Measurements from ENCODE around the gene KCNK7.

The KCNK7 gene

DNA sequence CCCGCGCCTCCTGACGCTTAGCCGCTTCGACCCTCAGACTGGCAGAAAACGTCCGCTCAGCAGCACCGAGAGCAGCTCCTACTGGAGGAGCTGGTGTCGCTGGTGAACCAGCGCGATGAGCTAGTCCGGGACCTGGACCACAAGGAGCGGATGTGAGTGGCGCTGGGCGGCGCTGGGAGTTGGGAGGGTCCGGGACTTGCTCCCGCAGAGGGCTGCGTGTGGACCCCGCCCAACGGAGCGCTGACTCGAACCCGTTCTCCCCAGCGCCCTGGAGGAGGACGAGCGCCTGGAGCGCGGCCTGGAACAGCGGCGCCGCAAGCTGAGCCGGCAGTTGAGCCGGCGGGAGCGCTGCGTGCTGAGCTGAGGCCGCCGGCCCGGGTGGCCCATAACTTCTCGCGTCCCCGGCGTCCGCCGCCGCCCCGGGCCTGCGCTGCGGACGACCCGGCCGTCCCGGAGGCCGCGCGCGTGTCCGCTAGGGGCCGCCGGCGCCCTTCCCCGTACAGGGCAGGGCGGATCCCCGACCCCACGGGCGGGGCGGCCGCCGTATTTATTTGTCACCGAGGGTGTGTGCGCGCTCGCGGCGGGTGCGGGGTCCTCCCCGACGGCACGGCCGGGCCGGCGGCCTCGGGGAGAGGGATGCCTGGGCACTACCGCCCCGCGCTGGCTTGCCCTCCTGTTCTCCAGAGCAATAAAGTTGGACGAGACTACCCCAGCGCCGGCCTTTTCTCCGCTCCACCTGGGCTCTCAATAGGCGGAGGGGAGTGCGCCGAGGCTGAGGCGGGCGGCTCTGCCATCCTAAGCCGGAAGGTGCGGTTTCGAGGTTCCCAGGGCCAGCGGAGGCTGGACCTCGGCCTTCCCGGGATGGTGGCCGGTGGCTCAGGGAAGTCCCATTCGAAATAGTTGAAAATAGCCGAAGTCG lies 3.4 kb downstream of the KCNK7 start:
- TF ChIP-seq ZNF70 (CRISPR knock-in tag; IDR thresholded peaks at IDR 0.05) (no peak), RARB (CRISPR knock-in tag; IDR thresholded peaks at IDR 0.05) (no peak), ZNF565 (CRISPR knock-in tag; conservative IDR thresholded peaks at IDR 0.05; ENCODE audit: low read depth) (no peak), CSDC2 (CRISPR knock-in tag; IDR thresholded peaks at IDR 0.05) (no peak), GLIS3 (CRISPR knock-in tag; IDR thresholded peaks at IDR 0.05) (no peak), ZNF8 (CRISPR knock-in tag; IDR thresholded peaks at IDR 0.05) (no peak), ESRRG (CRISPR knock-in tag; IDR thresholded peaks at IDR 0.05) (no peak), PATZ1 (CRISPR knock-in tag; IDR thresholded peaks at IDR 0.05; ENCODE audit: borderline replicate concordance) (no peak), ZFP30 (CRISPR knock-in tag; IDR thresholded peaks at IDR 0.05) (no peak), SNAI2 (CRISPR knock-in tag; IDR thresholded peaks at IDR 0.05) (no peak), ISL1 (CRISPR knock-in tag; IDR thresholded peaks at IDR 0.05) (no peak), TCF4 (CRISPR knock-in tag; IDR thresholded peaks at IDR 0.05; ENCODE audit: borderline replicate concordance) (no peak), CSRNP3 (CRISPR knock-in tag; IDR thresholded peaks at IDR 0.05) (no peak), ARNTL (CRISPR knock-in tag; IDR thresholded peaks at IDR 0.05; ENCODE audit: borderline replicate concordance, low read depth) (no peak)
- TF ChIP-seq, protein P1, sequence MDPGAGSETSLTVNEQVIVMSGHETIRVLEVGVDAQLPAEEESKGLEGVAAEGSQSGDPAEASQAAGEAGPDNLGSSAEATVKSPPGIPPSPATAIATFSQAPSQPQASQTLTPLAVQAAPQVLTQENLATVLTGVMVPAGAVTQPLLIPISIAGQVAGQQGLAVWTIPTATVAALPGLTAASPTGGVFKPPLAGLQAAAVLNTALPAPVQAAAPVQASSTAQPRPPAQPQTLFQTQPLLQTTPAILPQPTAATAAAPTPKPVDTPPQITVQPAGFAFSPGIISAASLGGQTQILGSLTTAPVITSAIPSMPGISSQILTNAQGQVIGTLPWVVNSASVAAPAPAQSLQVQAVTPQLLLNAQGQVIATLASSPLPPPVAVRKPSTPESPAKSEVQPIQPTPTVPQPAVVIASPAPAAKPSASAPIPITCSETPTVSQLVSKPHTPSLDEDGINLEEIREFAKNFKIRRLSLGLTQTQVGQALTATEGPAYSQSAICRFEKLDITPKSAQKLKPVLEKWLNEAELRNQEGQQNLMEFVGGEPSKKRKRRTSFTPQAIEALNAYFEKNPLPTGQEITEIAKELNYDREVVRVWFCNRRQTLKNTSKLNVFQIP (CRISPR knock-in tag; IDR thresholded peaks at IDR 0.05; ENCODE audit: borderline replicate concordance, low read depth), result no peak
- TF ChIP-seq, protein P2, sequence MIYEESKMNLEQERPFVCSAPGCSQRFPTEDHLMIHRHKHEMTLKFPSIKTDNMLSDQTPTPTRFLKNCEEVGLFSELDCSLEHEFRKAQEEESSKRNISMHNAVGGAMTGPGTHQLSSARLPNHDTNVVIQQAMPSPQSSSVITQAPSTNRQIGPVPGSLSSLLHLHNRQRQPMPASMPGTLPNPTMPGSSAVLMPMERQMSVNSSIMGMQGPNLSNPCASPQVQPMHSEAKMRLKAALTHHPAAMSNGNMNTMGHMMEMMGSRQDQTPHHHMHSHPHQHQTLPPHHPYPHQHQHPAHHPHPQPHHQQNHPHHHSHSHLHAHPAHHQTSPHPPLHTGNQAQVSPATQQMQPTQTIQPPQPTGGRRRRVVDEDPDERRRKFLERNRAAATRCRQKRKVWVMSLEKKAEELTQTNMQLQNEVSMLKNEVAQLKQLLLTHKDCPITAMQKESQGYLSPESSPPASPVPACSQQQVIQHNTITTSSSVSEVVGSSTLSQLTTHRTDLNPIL (CRISPR knock-in tag; IDR thresholded peaks at IDR 0.05; ENCODE audit: low read depth), result no peak
- no peak for ATAC-seq

DNA sequence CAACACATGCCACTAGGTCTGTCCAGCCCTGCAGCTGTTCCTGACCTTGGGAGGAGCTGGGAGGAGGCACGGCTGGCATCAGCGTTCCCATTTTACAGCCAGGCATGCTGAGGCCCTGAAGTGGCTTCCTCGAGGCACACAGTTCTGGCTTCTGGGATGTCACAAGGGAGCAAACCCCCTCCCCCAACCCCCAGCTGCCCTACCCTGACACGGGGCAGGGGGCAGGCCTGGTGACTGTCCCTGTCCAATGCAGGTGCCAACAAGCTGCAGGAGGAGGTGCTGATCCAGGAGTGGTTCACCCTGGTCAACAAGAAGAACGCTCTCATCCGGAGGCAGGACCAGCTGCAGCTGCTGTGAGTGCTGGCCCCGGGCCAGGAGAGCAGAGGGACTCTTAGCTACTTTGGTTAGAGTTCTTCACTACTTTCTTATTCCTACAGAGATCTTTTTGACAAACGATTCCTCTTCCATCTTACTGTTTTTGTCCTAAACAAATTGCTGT lies 5.3 kb downstream of the KCNK7 start:
- ATAC-seq, result no peak
- TF ChIP-seq GLIS3 (CRISPR knock-in tag; IDR thresholded peaks at IDR 0.05) (no peak), OSR1 (CRISPR knock-in tag; IDR thresholded peaks at IDR 0.05) (no peak), ZNF70 (CRISPR knock-in tag; IDR thresholded peaks at IDR 0.05) (no peak), ZC3H10 (CRISPR knock-in tag; IDR thresholded peaks at IDR 0.05) (no peak), RARB (CRISPR knock-in tag; IDR thresholded peaks at IDR 0.05) (no peak), ZNF8 (CRISPR knock-in tag; IDR thresholded peaks at IDR 0.05) (no peak), ZNF565 (CRISPR knock-in tag; conservative IDR thresholded peaks at IDR 0.05; ENCODE audit: low read depth) (no peak)

DNA sequence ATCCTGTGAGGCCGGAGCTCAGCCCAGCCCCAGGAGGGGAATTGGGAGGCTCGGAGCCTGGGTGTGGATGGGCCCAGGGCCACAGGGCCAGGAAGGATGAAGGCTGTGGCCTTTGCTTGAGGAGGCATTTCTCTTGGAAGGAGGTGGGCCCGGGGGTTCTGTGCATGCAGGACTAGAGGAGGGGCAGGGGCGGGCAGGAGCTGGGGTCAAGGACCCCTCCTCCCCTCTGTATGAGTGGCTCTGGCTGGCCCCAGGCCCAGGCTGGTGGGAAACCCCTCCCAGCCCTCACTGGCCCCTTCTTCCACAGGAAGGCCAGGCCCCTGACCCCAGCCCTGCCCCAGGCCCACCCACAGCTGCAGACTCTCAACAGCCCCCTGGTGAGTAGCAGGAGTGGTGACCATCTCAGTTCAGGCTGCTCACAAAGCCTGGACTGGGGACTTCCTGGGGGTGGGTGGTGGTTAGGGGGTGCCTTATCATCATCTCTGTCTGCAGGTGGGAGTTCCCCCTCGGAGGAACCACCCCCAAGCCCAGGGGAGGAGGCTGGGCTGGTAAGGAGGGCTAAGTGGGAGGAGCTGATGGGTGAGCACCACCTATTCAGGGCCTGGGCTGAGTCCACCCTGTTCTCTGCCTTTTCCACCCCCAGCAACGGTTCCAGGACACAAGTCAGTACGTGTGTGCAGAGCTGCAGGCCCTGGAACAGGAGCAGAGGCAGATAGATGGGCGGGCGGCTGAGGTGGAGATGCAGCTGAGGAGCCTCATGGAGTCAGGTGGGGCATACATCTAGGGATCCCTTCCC lies 6.0 kb downstream of the KCNK7 start:
- TF ChIP-seq OSR1 (CRISPR knock-in tag; IDR thresholded peaks at IDR 0.05), result no peak
- no peak for TF ChIP-seq PPARA (CRISPR knock-in tag; IDR thresholded peaks at IDR 0.05; ENCODE audit: borderline replicate concordance)
- TF ChIP-seq ZNF565 (CRISPR knock-in tag; conservative IDR thresholded peaks at IDR 0.05; ENCODE audit: low read depth), result no peak
- TF ChIP-seq ZNF70 (CRISPR knock-in tag; IDR thresholded peaks at IDR 0.05), result no peak
- TF ChIP-seq CSRNP3 (CRISPR knock-in tag; IDR thresholded peaks at IDR 0.05), result no peak
- no peak for TF ChIP-seq PATZ1 (CRISPR knock-in tag; IDR thresholded peaks at IDR 0.05; ENCODE audit: borderline replicate concordance)
- TF ChIP-seq, protein P2 (CRISPR knock-in tag; IDR thresholded peaks at IDR 0.05; ENCODE audit: low read depth), result no peak
- ATAC-seq, result no peak

All from SK-N-SH treated with all-trans-retinoic acid at 6 μM for 48 hours (cell line).